ENCODE measurements around the gene KCNS1. TPM values are rescaled to one million over a fixed set of nuclear protein-coding genes. Genes with fewer than 3 reads are reported as not detected.

Gene KCNS1
- total and polyA plus RNA-seq, 2 of the 8 experiments (the other 6 are each of a cell fraction or from before 2014, with no cell fraction given), result 1.4 to 1.8 TPM

- no peak overlapping the region for H3K4me2 ChIP-seq (ENCODE audit: insufficient read depth in 1 of 2, low read depth in 2 of 2, low read length in 2 of 2)
- no peaks in the 10 kb centered on the region for H3K79me2 ChIP-seq (ENCODE audit: control insufficient read depth in 1 of 2, insufficient read depth in 2 of 2, low read length in 2 of 2)
- H3K9me3 ChIP-seq (ENCODE audit: insufficient read depth in 2 of 2, low read depth in 1 of 2, low read length in 1 of 2), result no peaks in the 10 kb centered on the region
- H4K20me1 ChIP-seq (replicated peaks in 1 of 2; ENCODE audit: control insufficient read depth in 1 of 2, insufficient read depth in 2 of 2, low read length in 2 of 2), result no peaks in the 10 kb centered on the region
- TF ChIP-seq MAX (IDR thresholded peaks at IDR 0.05) (no peak), CEBPB (IDR thresholded peaks at IDR 0.05; ENCODE audit: low read depth, low read length) (no peak), SP4 (IDR thresholded peaks at IDR 0.05; ENCODE audit: low read length) (no peak), KDM4A (IDR thresholded peaks at IDR 0.05; ENCODE audit: low read depth, low read length, severe bottlenecking) (no peak), CHD1 (IDR thresholded peaks at IDR 0.05; ENCODE audit: low read depth, low read length) (no peak), MAFK (IDR thresholded peaks at IDR 0.05; ENCODE audit: low read depth, low read length) (no peak), TBP (IDR thresholded peaks at IDR 0.05; ENCODE audit: low read depth, low read length) (no peak), POLR2A (IDR thresholded peaks at IDR 0.05; ENCODE audit: control extremely low read depth in 1 of 2, low read depth in 2 of 2, low read length in 2 of 2) (no peak)
- H2BK15ac ChIP-seq (ENCODE audit: low read length), result no peak overlapping the region
- H3K18ac ChIP-seq (ENCODE audit: extremely low read depth, low read length), result no peak overlapping the region
- ChIA-PET CTCF (ENCODE audit: partially characterized antibody) (interaction anchor here (0.9 to 15.3 kb wide), 7 partner anchors 10 to 237 kb away, joined by 3 to 233 read pairs (median 3); partner anchors contain the start of gene KCNS1), POLR2A (ENCODE audit: partially characterized antibody) (interaction anchor here (1.2 kb wide), 1 partner anchor 13 kb away, joined by 3 read pairs; no protein-coding TSS in a partner anchor)
- H3K4me3 ChIP-seq (ENCODE audit: extremely low read depth in 1 of 4, insufficient read depth in 2 of 4, low read depth in 3 of 4, low read length in 4 of 4), result no peak overlapping the region
- WGBS, 2 experiments (ENCODE audit: extremely low coverage in 1 of 2, insufficient coverage in 1 of 2, insufficient read length in 1 of 2, insufficient replicate concordance in 2 of 2, low coverage in 1 of 2, low lambda C conversion rate in 2 of 2, missing lambda C conversion rate in 1 of 2), result 88% methylated on average over 8 of the region's 8 CpGs; no CpG with 5 or more reads in 1 of the 2 experiments
- H3K79me1 ChIP-seq (ENCODE audit: low read depth, low read length), result no peaks in the 10 kb centered on the region
- H4K91ac ChIP-seq (replicated peaks; ENCODE audit: insufficient read length, low read length), result no peak overlapping the region
- no peak overlapping the region for H4K5ac ChIP-seq (ENCODE audit: insufficient read length, low read depth, low read length)
- H3K27ac ChIP-seq (ENCODE audit: low read depth, low read length), result no peak overlapping the region
- H4K8ac ChIP-seq (ENCODE audit: extremely low read depth, insufficient read depth, low read length), result no peak overlapping the region
- H2BK12ac ChIP-seq (ENCODE audit: low read depth, low read length), result no peak overlapping the region
- no peak overlapping the region for H2AFZ ChIP-seq (ENCODE audit: low read length)
- H3K27me3 ChIP-seq (replicated peaks in 1 of 4; ENCODE audit: control insufficient read depth in 3 of 4, extremely low read depth in 1 of 4, insufficient read depth in 3 of 4, low read length in 3 of 4), result no peaks in the 10 kb centered on the region
- DNase-seq (ENCODE audit: low read depth in 1 of 2, low spot score in 2 of 2), result no peak
- no peak overlapping the region for H2BK120ac ChIP-seq (replicated peaks; ENCODE audit: low read depth, low read length)
- no peaks in the 10 kb centered on the region for H3K23me2 ChIP-seq (ENCODE audit: low read depth, low read length)
- no peak overlapping the region for H3K4ac ChIP-seq (replicated peaks; ENCODE audit: insufficient read length, low read depth, low read length)
- no peaks in the 10 kb centered on the region for H3K36me3 ChIP-seq (ENCODE audit: control insufficient read depth in 2 of 4, insufficient read depth in 4 of 4, low read length in 3 of 4)
- no peak overlapping the region for H3K56ac ChIP-seq (replicated peaks; ENCODE audit: insufficient read length, low read depth, low read length)
- no peak overlapping the region for H3K9ac ChIP-seq (replicated peaks in 1 of 4; ENCODE audit: extremely low read depth in 1 of 4, low read depth in 3 of 4, low read length in 3 of 4)
- H2BK5ac ChIP-seq (ENCODE audit: low read depth, low read length), result no peak overlapping the region
- H3K14ac ChIP-seq (ENCODE audit: insufficient read length), result no peak overlapping the region
- H3K23ac ChIP-seq (ENCODE audit: insufficient read length), result no peak overlapping the region
- no peak overlapping the region for H2BK20ac ChIP-seq (ENCODE audit: low read length)
- no peak overlapping the region for H2AK5ac ChIP-seq (ENCODE audit: low read depth, low read length)
- FAIRE-seq, result no peak
- no peaks in the 10 kb centered on the region; a peak in 1 of 7 replicates for H3K4me1 ChIP-seq (replicated peaks in 1 of 4; ENCODE audit: control insufficient read depth in 3 of 4, insufficient read depth in 4 of 4, low read length in 3 of 4)
These were observed 47.2 kb downstream of the KCNS1 start for GRCh38 chr20:45053430-45054351.
